HCT116 (cell line): Measurements from ENCODE around the gene SYNDIG1. TPM values are rescaled to one million over a fixed set of nuclear protein-coding genes. Genes with fewer than 3 reads are reported as not detected.

Experiments used
- ATAC-seq: fragments of 200-7000 bp; cut with Tn5 transposase; 2 replicates; pipeline ENCODE4 v1.9.1; 2020; ENCODE audit warnings: mild to moderate bottlenecking, moderate library complexity
- BruUV-seq: library from RNA; stranded (reverse); fragments of 400-500 nt; replicated peaks from 2 replicates; lab custom pipeline; 2021; lab: Mats Ljungman, UMichigan
- CTCF ChIA-PET: fragments of 300-600 bp; sonication (Branson Sonifier 250); formaldehyde crosslinking; loops from one replicate; lab custom pipeline; 2021; ENCODE audit warnings: antibody characterized with exemption; lab: Charles Lee
- POLR2A ChIA-PET: fragments of 300-600, 350-600 bp; sonication (Branson Sonifier 250); formaldehyde crosslinking; loops from one replicate; lab custom pipeline; 2021; ENCODE audit warnings: antibody characterized with exemption; lab: Charles Lee
- RAD21 ChIA-PET, 2 experiments: fragments of 300-600 bp; sonication (Branson Sonifier 250); formaldehyde crosslinking; loops; one replicate each; lab custom pipeline; 2023; ENCODE audit warnings: low total read pairs in 2 of 2; ENCODE audit not compliant: uncharacterized antibody in 2 of 2, unreplicated experiment in 2 of 2, low non-redundant PET in 1 of 2; lab: Charles Lee
- DNase-seq: peaks from one replicate; pipeline ENCODE4 v3.0.0-alpha.2; 2010; ENCODE audit warnings: low read depth, low spot score
- H2AFZ ChIP-seq: fragments of 200-600 bp; shearing (Covaris generic), sonication (generic); 2 replicates; pipeline ENCODE4 v1.6.1; 2017; ENCODE audit warnings: low read depth, mixed run types, mixed read lengths, antibody characterized with exemption, low read length; ENCODE audit not compliant: poor library complexity, severe bottlenecking
- H3K27ac ChIP-seq: 2 replicates; pipeline ENCODE4 v1.5.1; 2012; ENCODE audit warnings: low read depth, low read length
- H3K27me3 ChIP-seq: fragments of 200-600 bp; sonication (generic); 2 replicates; pipeline ENCODE4 v1.6.1; 2016; ENCODE audit warnings: mixed run types, low read length, mixed read lengths; ENCODE audit not compliant: insufficient read depth
- H3K36me3 ChIP-seq, 2 experiments: fragments of 200-500 bp in 1 of 2; fragments of 200-600 bp in 1 of 2; sonication (Bioruptor generic) in 1 of 2; sonication (generic) in 1 of 2; 2 replicates each; pipeline versions ENCODE4 v1.5.1 to v1.6.1; 2014 to 2016; ENCODE audit warnings: low read length in 2 of 2, inconsistent platforms in 1 of 2, mixed read lengths in 1 of 2, mixed run types in 1 of 2; ENCODE audit not compliant: insufficient read depth in 2 of 2, control insufficient read depth in 1 of 2
- H3K4me1 ChIP-seq, 2 experiments: fragments of 200-600 bp in 1 of 2; sonication (generic) in 1 of 2; 2 replicates each; pipeline versions ENCODE4 v1.5.1 to v1.6.1; 2012 to 2017; ENCODE audit warnings: low read length in 2 of 2, inconsistent platforms in 1 of 2, mild to moderate bottlenecking in 1 of 2, mixed read lengths in 1 of 2, mixed run types in 1 of 2, moderate library complexity in 1 of 2; ENCODE audit not compliant: insufficient read depth in 2 of 2, control insufficient read depth in 1 of 2
- H3K4me2 ChIP-seq: fragments of 200-600 bp; sonication (generic); 2 replicates; pipeline ENCODE4 v1.6.1; 2017; ENCODE audit warnings: mixed run types, low read length, mixed read lengths
- H3K4me3 ChIP-seq, 2 experiments: fragments of 200-600 bp in 1 of 2; sonication (generic) in 1 of 2; replicated peaks in 1 of 2; 2 replicates each; pipeline ENCODE4 v1.5.1; 2011 to 2016; ENCODE audit warnings: low read length in 2 of 2, control low read depth in 1 of 2, low read depth in 1 of 2, mild to moderate bottlenecking in 1 of 2, mixed read lengths in 1 of 2, mixed run types in 1 of 2
- H3K79me2 ChIP-seq: fragments of 200-600 bp; sonication (generic); 2 replicates; pipeline ENCODE4 v1.6.1; 2017; ENCODE audit warnings: mild to moderate bottlenecking, mixed run types, low read length, moderate library complexity, mixed read lengths; ENCODE audit not compliant: insufficient read depth
- H3K9ac ChIP-seq: fragments of 200-600 bp; sonication (generic); 2 replicates; pipeline ENCODE4 v1.6.1; 2016; ENCODE audit warnings: low read length, mixed read lengths
- H3K9me2 ChIP-seq: fragments of 200-600 bp; sonication (generic), shearing (Covaris generic); 2 replicates; pipeline ENCODE4 v1.6.1; 2017; ENCODE audit warnings: mixed run types, mild to moderate bottlenecking, moderate library complexity; ENCODE audit not compliant: insufficient read depth
- H3K9me3 ChIP-seq, 2 experiments: fragments of 200-500 bp in 1 of 2; fragments of 200-600 bp in 1 of 2; sonication (Bioruptor generic) in 1 of 2; sonication (generic) in 1 of 2; 2 replicates each; pipeline ENCODE4 v1.6.1; 2014 to 2017; ENCODE audit warnings: low read length in 2 of 2, mixed read lengths in 2 of 2, inconsistent platforms in 1 of 2, low read depth in 1 of 2, mild to moderate bottlenecking in 1 of 2, mixed run types in 1 of 2, moderate library complexity in 1 of 2; ENCODE audit not compliant: control insufficient read depth in 1 of 2, insufficient read depth in 1 of 2
- H4K20me1 ChIP-seq: fragments of 200-600 bp; sonication (generic), shearing (Covaris generic); 2 replicates; pipeline ENCODE4 v1.6.1; 2017; ENCODE audit warnings: mixed run types, mild to moderate bottlenecking, moderate library complexity; ENCODE audit not compliant: insufficient read depth
- CTCF ChIP-seq, 3 experiments: fragments of 200-600 bp in 1 of 3; sonication (generic) in 1 of 3; IDR thresholded peaks in 2 of 3; conservative IDR thresholded peaks in 1 of 3; 2 replicates each; pipeline ENCODE4 v1.5.1; 2012 to 2017; ENCODE audit warnings: low read depth in 2 of 3, low read length in 2 of 3, antibody characterized with exemption in 1 of 3, borderline replicate concordance in 1 of 3, control low read depth in 1 of 3, mild to moderate bottlenecking in 1 of 3, mixed read lengths in 1 of 3, mixed run types in 1 of 3, moderate library complexity in 1 of 3; ENCODE audit not compliant: insufficient read depth in 1 of 3
- EGR1 ChIP-seq: IDR thresholded peaks from 2 replicates; pipeline ENCODE4 v1.6.1; 2012; ENCODE audit warnings: low read depth
- ELF1 ChIP-seq: IDR thresholded peaks from 2 replicates; pipeline ENCODE4 v1.6.1; 2012; ENCODE audit warnings: low read depth, borderline replicate concordance
- EZH2 ChIP-seq: fragments of 200-600 bp; sonication (generic); IDR thresholded peaks from 2 replicates; pipeline ENCODE4 v1.6.1; 2017; ENCODE audit warnings: antibody characterized with exemption, mixed run types
- JUND ChIP-seq: IDR thresholded peaks from 2 replicates; pipeline ENCODE4 v1.6.1; 2012
- POLR2A ChIP-seq: IDR thresholded peaks from 2 replicates; pipeline ENCODE4 v1.7.0; 2011; ENCODE audit warnings: borderline replicate concordance; ENCODE audit not compliant: insufficient read depth, insufficient read length; ENCODE audit errors: extremely low read depth
- SIN3A ChIP-seq: IDR thresholded peaks from 2 replicates; pipeline ENCODE4 v1.6.1; 2012; ENCODE audit warnings: low read depth
- SP1 ChIP-seq: IDR thresholded peaks from 2 replicates; pipeline ENCODE4 v1.6.1; 2012; ENCODE audit warnings: low read depth
- SRF ChIP-seq: IDR thresholded peaks from 2 replicates; pipeline ENCODE4 v1.6.1; 2012; ENCODE audit warnings: low read depth
- ZNF274 ChIP-seq: fragments of 200-500 bp; sonication (Bioruptor generic); IDR thresholded peaks from 2 replicates; pipeline ENCODE4 v1.6.1; 2014; ENCODE audit warnings: mild to moderate bottlenecking, low read depth, low read length, inconsistent platforms
- intact Hi-C: fragments of 100-400 bp; cut with micrococcal nuclease; formaldehyde crosslinking; loops from 2 replicates; pipeline ENCODE4 v1.10.0; 2022
- total RNA-seq: library from RNA; stranded (reverse); gene quantifications from one replicate; pipeline ENCODE4 v1.2.1, GENCODE V29; 2021; ENCODE audit not compliant: unreplicated experiment

Gene SYNDIG1
- total RNA-seq, 1 experiment from 2014 or later = not detected

- Histone ChIP-seq H3K79me2 (no peaks in the 10 kb centered on the region), H4K20me1 (no peaks in the 10 kb centered on the region), H3K36me3 (no peaks in the 10 kb centered on the region), H3K9me3 (no peaks in the 10 kb centered on the region), H3K27me3 (peaks cover 7% of the 10 kb centered on the region; the same call in 1 of the 2 replicates), H3K4me2 (no peak overlapping the region), H2AFZ (no peak overlapping the region), H3K27ac (no peak overlapping the region), H3K4me3 (no peak overlapping the region), H3K9me2 (no peaks in the 10 kb centered on the region), H3K4me1 (peaks cover 7 to 13% of the 10 kb centered on the region in 2 experiments), H3K9ac (no peak overlapping the region)
- no peak for DNase-seq
- ATAC-seq = no peak
- intact Hi-C loops = no loop called here
- CTCF ChIA-PET = no interaction called here
- RAD21 ChIA-PET = no interaction called here
- POLR2A ChIA-PET = interaction anchor here (1.1 kb wide), 1 partner anchor 12 kb away, joined by 3 read pairs; no protein-coding TSS in a partner anchor
- no TSS peak for BruUV-seq
- TF ChIP-seq ELF1 = no peak
- TF ChIP-seq SIN3A = no peak
- TF ChIP-seq CTCF (IDR thresholded peaks at IDR 0.05 in 2 of 3, conservative IDR thresholded peaks at IDR 0.05 in 1 of 3; ENCODE audit: borderline replicate concordance in 1 of 3, insufficient read depth in 1 of 3, low read depth in 2 of 3, low read length in 2 of 3) = no peak
- TF ChIP-seq EGR1 = no peak
- TF ChIP-seq POLR2A = no peak
- TF ChIP-seq EZH2 = no peak
- TF ChIP-seq SP1 = no peak
- TF ChIP-seq JUND = no peak
- no peak for TF ChIP-seq ZNF274
- TF ChIP-seq SRF = no peak
Observed at GRCh38 chr20:24633521-24633920, 164.1 kb downstream of the SYNDIG1 start.
